ENCODE measurements around the gene MAPK7. TPM values are rescaled to one million over a fixed set of nuclear protein-coding genes. Genes with fewer than 3 reads are reported as not detected.
A peak's percentile ranks its signal among the peaks of the same experiment; 100 is the strongest.

Gene MAPK7
- total RNA-seq, 1 experiment from 2014 or later, result 20.8 TPM

- intact Hi-C loops (cut with micrococcal nuclease; ENCODE audit: unreplicated experiment), result no loop called here
- Histone ChIP-seq H3K4me3 (ENCODE audit: low read depth, low read length) (no peak overlapping the region), H3K9me3 (no peaks in the 10 kb centered on the region), H3K4me1 (peaks cover 16% of the 10 kb centered on the region; the same call in 1 of the 2 replicates), H3K36me3 (ENCODE audit: control insufficient read depth, insufficient read depth, low read length) (peaks cover 5% of the 10 kb centered on the region), H3K27me3 (replicated peaks; ENCODE audit: control insufficient read depth, insufficient read depth, low read length) (no peaks in the 10 kb centered on the region)
- CTCF ChIA-PET, result no interaction called here
- no peak for TF ChIP-seq CTCF (IDR thresholded peaks at IDR 0.05; ENCODE audit: insufficient read depth in 1 of 2, low read depth in 1 of 2, low read length in 1 of 2, severe bottlenecking in 1 of 2, unreplicated experiment in 1 of 2)
- H3K27me3 Mint-ChIP-seq (ENCODE audit: insufficient read depth, unreplicated experiment), result no peaks in the 10 kb centered on the region
- H3K27ac Mint-ChIP-seq (ENCODE audit: unreplicated experiment), result no peak overlapping the region
- H3K36me3 Mint-ChIP-seq (ENCODE audit: insufficient read depth, unreplicated experiment), result peaks cover 28% of the 10 kb centered on the region
- H3K9me3 Mint-ChIP-seq (ENCODE audit: unreplicated experiment), result no peaks in the 10 kb centered on the region
- BruUV-seq (replicated peaks), result no TSS peak
- H3K4me1 Mint-ChIP-seq (ENCODE audit: low read depth, unreplicated experiment), result peaks cover 8% of the 10 kb centered on the region
- no peak overlapping the region for H3K4me3 Mint-ChIP-seq (ENCODE audit: unreplicated experiment)
- POLR2A ChIA-PET, result interaction anchor here (0.6 to 1.4 kb wide), 2 partner anchors 9 to 1071 kb away, joined by 3 to 15 read pairs; partner anchors contain the start of gene MAPK7
- DNase-seq, result no peak
These were observed 8.0 kb downstream of the MAPK7 start for GRCh38 chr17:19386051-19386929.

GRCh38 chr17:19386974-19387920, 8.9 kb downstream of the MAPK7 start, which contains the start of gene MFAP4:
MFAP4 (minus strand) TSS chr17:19387190; CDS start chr17:19387155, 35 bp downstream.
- TF ChIP-seq CTCF (IDR thresholded peaks at IDR 0.05; ENCODE audit: insufficient read depth in 1 of 2, low read depth in 1 of 2, low read length in 1 of 2, severe bottlenecking in 1 of 2, unreplicated experiment in 1 of 2), result no peak
- POLR2A ChIA-PET, result interaction anchor here (0.6 to 2.4 kb wide), 3 partner anchors 9 to 1072 kb away, joined by 3 to 15 read pairs (median 11); partner anchors contain the start of gene MAPK7
- no TSS peak for BruUV-seq (replicated peaks)
- no peak for DNase-seq
- H3K4me3 Mint-ChIP-seq (ENCODE audit: unreplicated experiment), result peak within 1 kb of the TSS; percentile 9
- Histone ChIP-seq H3K4me1 (peaks cover 16% of the 10 kb centered on the region; the same call in 1 of the 2 replicates), H3K9me3 (no peaks in the 10 kb centered on the region), H3K4me3 (ENCODE audit: low read depth, low read length) (no peak within 1 kb of the TSS), H3K27me3 (replicated peaks; ENCODE audit: control insufficient read depth, insufficient read depth, low read length) (no peaks in the 10 kb centered on the region), H3K36me3 (ENCODE audit: control insufficient read depth, insufficient read depth, low read length) (peaks cover 5% of the 10 kb centered on the region)
- H3K4me1 Mint-ChIP-seq (ENCODE audit: low read depth, unreplicated experiment), result peaks cover 8% of the 10 kb centered on the region
- CTCF ChIA-PET, result no interaction called here
- H3K36me3 Mint-ChIP-seq (ENCODE audit: insufficient read depth, unreplicated experiment), result peaks cover 24% of the 10 kb centered on the region
- peak within 1 kb of the TSS; percentile 53 for H3K27ac Mint-ChIP-seq (ENCODE audit: unreplicated experiment)
- no peaks in the 10 kb centered on the region for H3K9me3 Mint-ChIP-seq (ENCODE audit: unreplicated experiment)
- no peaks in the 10 kb centered on the region for H3K27me3 Mint-ChIP-seq (ENCODE audit: insufficient read depth, unreplicated experiment)
- intact Hi-C loops (cut with micrococcal nuclease; ENCODE audit: unreplicated experiment), result no loop called here
